ENCODE data around the gene ADAM12.

DNA sequence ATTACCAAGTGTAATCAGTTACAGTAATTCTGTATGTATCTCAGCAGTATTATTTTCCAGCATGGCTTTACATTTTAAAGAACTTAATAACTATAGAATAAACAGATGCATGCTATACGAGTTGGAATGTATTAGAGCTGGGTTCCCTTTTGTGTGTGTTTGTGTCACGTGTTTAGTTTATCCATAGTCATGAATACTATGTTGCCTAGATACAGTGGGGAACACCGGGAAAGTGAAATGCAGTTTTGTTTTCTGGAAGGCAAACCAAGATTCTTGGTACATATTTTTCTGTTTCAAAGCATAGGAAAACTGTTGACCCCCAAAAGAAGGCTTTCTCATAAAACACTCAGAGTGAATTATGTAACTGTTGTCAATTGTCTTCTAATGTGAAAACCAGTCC, 372.9 kb downstream of the ADAM12 start:
- TF ChIP-seq, protein P1, sequence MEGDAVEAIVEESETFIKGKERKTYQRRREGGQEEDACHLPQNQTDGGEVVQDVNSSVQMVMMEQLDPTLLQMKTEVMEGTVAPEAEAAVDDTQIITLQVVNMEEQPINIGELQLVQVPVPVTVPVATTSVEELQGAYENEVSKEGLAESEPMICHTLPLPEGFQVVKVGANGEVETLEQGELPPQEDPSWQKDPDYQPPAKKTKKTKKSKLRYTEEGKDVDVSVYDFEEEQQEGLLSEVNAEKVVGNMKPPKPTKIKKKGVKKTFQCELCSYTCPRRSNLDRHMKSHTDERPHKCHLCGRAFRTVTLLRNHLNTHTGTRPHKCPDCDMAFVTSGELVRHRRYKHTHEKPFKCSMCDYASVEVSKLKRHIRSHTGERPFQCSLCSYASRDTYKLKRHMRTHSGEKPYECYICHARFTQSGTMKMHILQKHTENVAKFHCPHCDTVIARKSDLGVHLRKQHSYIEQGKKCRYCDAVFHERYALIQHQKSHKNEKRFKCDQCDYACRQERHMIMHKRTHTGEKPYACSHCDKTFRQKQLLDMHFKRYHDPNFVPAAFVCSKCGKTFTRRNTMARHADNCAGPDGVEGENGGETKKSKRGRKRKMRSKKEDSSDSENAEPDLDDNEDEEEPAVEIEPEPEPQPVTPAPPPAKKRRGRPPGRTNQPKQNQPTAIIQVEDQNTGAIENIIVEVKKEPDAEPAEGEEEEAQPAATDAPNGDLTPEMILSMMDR (IDR thresholded peaks at IDR 0.05 in 8 of 11, conservative IDR thresholded peaks at IDR 0.05 in 3 of 11), result no peak
- TF ChIP-seq POLR2AphosphoS5 (IDR thresholded peaks at IDR 0.05), result no peak

All from spleen (tissue), 7 donors.